Mucosa of rectum (tissue), 2 donors: ENCODE results near the gene SNRPB2.

Experiments used
- H3K27ac ChIP-seq, 2 donors: one replicate each; pipeline ENCODE4 v1.7.0; 2013; ENCODE audit warnings: inconsistent platforms in 2 of 2, low read depth in 2 of 2, low read length in 2 of 2
- H3K27me3 ChIP-seq, 2 donors: one replicate each; pipeline ENCODE4 v1.7.0; 2013; ENCODE audit warnings: low read length in 2 of 2; ENCODE audit not compliant: control insufficient read depth in 2 of 2, insufficient read depth in 2 of 2
- H3K36me3 ChIP-seq, 2 donors: one replicate each; pipeline ENCODE4 v1.7.0; 2013; ENCODE audit warnings: low read length in 2 of 2; ENCODE audit not compliant: control insufficient read depth in 2 of 2, insufficient read depth in 2 of 2
- H3K4me1 ChIP-seq, 2 donors: one replicate each; pipeline ENCODE4 v1.7.0; 2013; ENCODE audit warnings: low read length in 2 of 2, mild to moderate bottlenecking in 1 of 2; ENCODE audit not compliant: control insufficient read depth in 2 of 2, insufficient read depth in 2 of 2
- H3K4me3 ChIP-seq, 2 donors: one replicate each; pipeline ENCODE4 v1.7.0; 2013; ENCODE audit warnings: low read length in 2 of 2
- H3K9ac ChIP-seq, 2 donors: one replicate each; pipeline ENCODE4 v1.7.0; 2013; ENCODE audit warnings: low read length in 2 of 2, low read depth in 1 of 2, mild to moderate bottlenecking in 1 of 2
- H3K9me3 ChIP-seq, 2 donors: one replicate each; pipeline ENCODE4 v1.7.0; 2013; ENCODE audit warnings: low read length in 2 of 2; ENCODE audit not compliant: control insufficient read depth in 2 of 2
- donor health status: healthy.
- donor health status: Normal muscosa, but diverticular disease.

The SNRPB2 gene

DNA sequence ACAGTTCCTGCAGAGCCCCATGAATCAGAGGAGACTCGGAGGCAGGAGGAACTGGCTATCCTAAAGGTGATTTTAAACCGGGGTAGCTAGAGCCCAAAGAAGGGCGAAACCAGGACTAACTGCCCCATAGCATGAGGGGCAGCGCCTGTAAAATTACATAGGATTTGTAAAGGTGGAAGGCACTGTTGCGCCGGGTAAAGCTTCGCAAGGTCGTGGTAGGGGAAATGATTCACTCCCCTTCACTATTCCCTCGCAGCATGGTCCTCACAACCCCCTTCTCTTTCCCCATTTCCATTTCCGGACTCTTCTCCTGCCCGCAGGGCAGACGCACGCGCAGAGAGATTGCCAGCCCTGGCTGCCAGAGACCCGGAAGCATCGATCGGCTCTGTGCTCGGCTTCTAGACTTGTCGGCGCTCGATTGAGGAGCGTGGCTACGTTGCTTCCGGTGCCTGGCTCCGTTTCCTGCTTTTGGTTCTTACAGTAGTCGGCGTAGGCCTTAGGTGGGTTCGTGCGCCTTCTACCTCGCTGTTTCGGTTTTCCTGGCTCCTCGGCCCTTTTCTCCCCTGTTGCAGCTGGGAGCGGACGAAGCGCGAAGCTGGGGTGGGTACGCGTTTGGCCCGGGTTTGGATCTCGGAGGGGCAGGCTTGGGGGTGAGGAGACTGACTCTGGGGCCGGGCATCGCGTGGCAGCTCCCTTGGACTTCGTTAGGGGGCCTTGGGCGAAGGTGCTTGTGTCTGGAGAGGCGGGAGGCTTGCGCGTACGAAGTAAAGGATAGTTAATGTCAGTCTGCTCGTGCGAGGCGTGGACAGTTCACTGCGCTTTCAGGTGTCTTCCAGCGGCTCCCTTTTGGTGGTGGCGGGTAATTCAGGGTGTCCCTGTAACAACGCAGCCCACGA is at the start of gene SNRPB2:
Gene SNRPB2 (plus strand): TSS at position 462 of the 896 bp plus-strand sequence. CDS start 1,677 bp downstream, outside the sequence.
- Histone ChIP-seq H3K27ac (peak within 1 kb of the TSS; percentile 82 to 83), H3K36me3 (peaks cover 23 to 29% of the 10 kb centered on the region in 2 donors), H3K9me3 (peaks cover 3 to 5% of the 10 kb centered on the region in 2 donors), H3K9ac (peak within 1 kb of the TSS; percentile 95 to 96), H3K27me3 (peaks cover 9 to 11% of the 10 kb centered on the region in 2 donors), H3K4me3 (peak within 1 kb of the TSS; percentile 89 to 96), H3K4me1 (peaks cover 7% of the 10 kb centered on the region in 2 donors)

DNA sequence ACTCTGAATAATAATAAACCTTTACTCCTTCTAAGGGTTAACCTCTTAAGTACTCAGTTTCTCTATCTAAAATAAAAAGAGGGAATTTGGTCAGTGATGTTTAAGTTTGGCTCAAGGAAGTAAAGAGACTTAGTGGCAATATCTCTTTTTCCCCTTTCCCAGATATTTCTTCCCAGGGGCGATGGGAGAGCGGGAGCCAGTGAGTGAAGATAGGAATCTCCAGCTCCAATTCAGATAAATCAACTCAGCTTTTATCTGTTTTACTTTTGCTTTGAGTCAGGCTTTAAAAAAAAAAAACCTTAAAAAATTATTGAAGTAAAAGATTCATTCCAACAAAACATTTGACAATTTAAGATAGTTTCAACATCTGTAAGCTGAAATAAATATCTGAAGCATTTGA is 45.4 kb upstream of the SNRPB2 start:
- Histone ChIP-seq H3K4me1 (no peaks in the 10 kb centered on the region), H3K27ac (no peak overlapping the region), H3K27me3 (no peaks in the 10 kb centered on the region), H3K9me3 (no peaks in the 10 kb centered on the region), H3K9ac (no peak overlapping the region), H3K4me3 (no peak overlapping the region), H3K36me3 (no peaks in the 10 kb centered on the region)

DNA sequence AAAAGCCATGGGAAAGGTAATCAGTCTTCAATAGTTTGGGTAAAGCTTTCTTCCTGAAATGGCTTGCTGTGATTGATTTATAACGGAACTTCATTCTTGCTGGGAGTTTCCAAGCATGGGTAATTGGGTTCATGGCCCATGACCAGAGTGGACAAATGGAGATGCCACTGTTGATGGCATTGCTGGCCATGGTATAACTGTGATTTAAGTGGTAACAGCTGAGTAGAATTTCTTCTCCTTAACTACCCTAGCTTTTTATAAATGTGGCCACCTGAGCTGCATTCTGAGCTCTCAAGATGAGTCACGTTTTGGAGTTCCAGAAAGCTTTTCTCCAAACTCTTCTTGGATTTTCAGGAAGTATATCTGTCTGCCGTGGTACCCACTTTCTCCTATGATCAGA is 39.9 kb upstream of the SNRPB2 start:
- H3K9ac ChIP-seq: no peak overlapping the region
- H3K4me1 ChIP-seq: no peaks in the 10 kb centered on the region
- no peak overlapping the region for H3K27ac ChIP-seq
- H3K27me3 ChIP-seq: no peaks in the 10 kb centered on the region
- no peak overlapping the region for H3K4me3 ChIP-seq
- H3K9me3 ChIP-seq: no peaks in the 10 kb centered on the region
- no peaks in the 10 kb centered on the region for H3K36me3 ChIP-seq

- no peaks in the 10 kb centered on the region for H3K9me3 ChIP-seq
Measured at GRCh38 chr20:16691381-16691780, 38.4 kb upstream of the SNRPB2 start.

DNA sequence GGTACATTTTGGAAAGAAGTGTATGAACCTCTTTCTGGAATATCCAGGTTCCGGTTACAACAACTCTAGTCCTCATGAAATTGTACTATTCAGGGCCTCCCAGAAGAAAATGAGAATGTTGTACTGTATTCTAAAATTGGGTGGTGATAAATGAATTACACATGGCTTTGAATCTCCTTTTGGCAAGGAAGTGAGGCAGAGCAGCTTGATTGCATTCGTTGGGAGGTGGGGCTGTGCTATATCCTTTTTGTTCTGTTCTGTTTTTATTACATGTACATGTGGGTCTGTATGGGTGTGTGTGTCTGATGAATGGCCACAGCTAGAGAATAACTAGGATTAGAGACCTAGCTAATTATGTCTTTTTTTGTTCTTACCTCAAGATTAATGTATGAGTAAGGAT is 37.8 kb upstream of the SNRPB2 start:
- no peaks in the 10 kb centered on the region for H3K4me1 ChIP-seq
- H3K36me3 ChIP-seq: no peaks in the 10 kb centered on the region
- no peaks in the 10 kb centered on the region for H3K9me3 ChIP-seq
- H3K9ac ChIP-seq: no peak overlapping the region
- peaks cover 0 to 4% of the 10 kb centered on the region in 2 donors for H3K27me3 ChIP-seq
- H3K4me3 ChIP-seq: no peak overlapping the region
- no peak overlapping the region for H3K27ac ChIP-seq

More at GRCh38 chr20:16691381-16691780, 38.4 kb upstream of the SNRPB2 start:
- no peaks in the 10 kb centered on the region for H3K4me1 ChIP-seq
- no peak overlapping the region for H3K4me3 ChIP-seq
- H3K36me3 ChIP-seq: no peaks in the 10 kb centered on the region
- no peak overlapping the region for H3K27ac ChIP-seq
- no peak overlapping the region for H3K9ac ChIP-seq
- no peaks in the 10 kb centered on the region for H3K27me3 ChIP-seq

DNA sequence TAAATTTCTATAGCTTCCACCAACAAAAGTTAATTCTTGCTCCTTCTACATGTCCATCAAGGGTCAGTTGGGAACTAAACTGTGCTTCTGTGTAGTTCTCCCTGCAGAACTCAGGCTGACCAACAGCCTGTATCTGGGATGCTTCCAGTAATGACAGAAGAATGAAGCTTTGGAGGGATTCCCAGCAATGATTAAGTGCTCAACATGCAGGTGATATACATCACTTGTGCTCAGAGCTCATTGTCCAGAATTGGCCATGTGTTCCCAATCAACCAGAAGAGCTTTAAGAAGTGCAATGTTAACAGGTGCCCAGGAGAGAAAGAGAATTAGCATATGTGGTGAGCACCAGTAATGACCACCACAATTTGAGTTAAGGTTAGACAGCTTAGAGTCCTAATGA is 37.4 kb upstream of the SNRPB2 start:
- Histone ChIP-seq H3K9me3 (no peaks in the 10 kb centered on the region), H3K36me3 (no peaks in the 10 kb centered on the region), H3K4me3 (no peak overlapping the region), H3K9ac (no peak overlapping the region), H3K27me3 (peaks cover 0 to 4% of the 10 kb centered on the region in 2 donors), H3K4me1 (no peaks in the 10 kb centered on the region), H3K27ac (no peak overlapping the region)

DNA sequence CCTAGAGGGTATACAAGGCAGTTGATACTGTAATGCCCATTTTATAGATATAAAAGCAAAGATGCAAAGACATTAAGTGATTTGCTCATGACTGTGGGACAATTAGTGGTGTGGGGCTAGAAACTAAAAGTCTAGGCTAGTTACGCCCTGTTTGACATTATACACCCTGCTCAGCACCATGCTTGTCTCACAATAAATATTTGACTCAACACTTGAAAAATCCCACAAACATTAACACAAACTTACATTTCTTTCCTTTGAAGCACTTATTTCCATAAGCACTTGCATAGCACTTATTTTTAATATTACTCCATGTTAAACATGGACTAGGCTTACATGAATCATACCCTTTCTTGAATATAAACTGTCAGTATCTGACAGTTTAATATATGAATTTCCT is 36.5 kb upstream of the SNRPB2 start:
- Histone ChIP-seq H3K36me3 (no peaks in the 10 kb centered on the region), H3K9me3 (no peaks in the 10 kb centered on the region), H3K4me1 (no peaks in the 10 kb centered on the region), H3K27ac (no peak overlapping the region), H3K9ac (no peak overlapping the region), H3K4me3 (no peak overlapping the region), H3K27me3 (peaks cover 0 to 4% of the 10 kb centered on the region in 2 donors)

DNA sequence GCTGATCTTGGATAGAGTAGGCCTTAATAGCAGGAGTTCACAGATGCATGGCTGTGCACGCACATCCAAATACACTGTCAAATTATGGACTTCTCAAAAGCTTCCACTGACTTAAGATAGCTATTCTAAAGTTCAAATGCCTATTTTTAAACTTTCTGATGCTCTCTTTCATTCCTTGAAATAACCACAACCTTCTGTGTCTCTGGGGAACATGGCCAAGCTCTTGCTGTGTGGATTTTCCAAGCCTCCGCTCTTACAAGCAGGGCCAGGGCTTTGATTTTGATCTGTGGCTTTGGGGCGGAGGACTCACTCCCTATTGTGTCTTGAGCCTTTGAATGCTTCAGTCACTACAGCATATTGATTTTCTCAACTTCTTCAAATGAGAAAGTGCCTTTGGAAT is 35.7 kb upstream of the SNRPB2 start:
- H3K4me1 ChIP-seq: no peaks in the 10 kb centered on the region
- H3K4me3 ChIP-seq: no peak overlapping the region
- no peak overlapping the region for H3K9ac ChIP-seq
- no peaks in the 10 kb centered on the region for H3K9me3 ChIP-seq
- no peaks in the 10 kb centered on the region for H3K36me3 ChIP-seq
- peaks cover 0 to 4% of the 10 kb centered on the region in 2 donors for H3K27me3 ChIP-seq
- no peak overlapping the region for H3K27ac ChIP-seq

GRCh38 chr20:16695628-16696027 is 34.2 kb upstream of the SNRPB2 start:
- no peak overlapping the region for H3K27ac ChIP-seq
- H3K4me3 ChIP-seq: no peak overlapping the region
- H3K36me3 ChIP-seq: no peaks in the 10 kb centered on the region
- H3K9ac ChIP-seq: no peak overlapping the region
- H3K9me3 ChIP-seq: no peaks in the 10 kb centered on the region
- no peaks in the 10 kb centered on the region for H3K4me1 ChIP-seq
- H3K27me3 ChIP-seq: peaks cover 0 to 4% of the 10 kb centered on the region in 2 donors

DNA sequence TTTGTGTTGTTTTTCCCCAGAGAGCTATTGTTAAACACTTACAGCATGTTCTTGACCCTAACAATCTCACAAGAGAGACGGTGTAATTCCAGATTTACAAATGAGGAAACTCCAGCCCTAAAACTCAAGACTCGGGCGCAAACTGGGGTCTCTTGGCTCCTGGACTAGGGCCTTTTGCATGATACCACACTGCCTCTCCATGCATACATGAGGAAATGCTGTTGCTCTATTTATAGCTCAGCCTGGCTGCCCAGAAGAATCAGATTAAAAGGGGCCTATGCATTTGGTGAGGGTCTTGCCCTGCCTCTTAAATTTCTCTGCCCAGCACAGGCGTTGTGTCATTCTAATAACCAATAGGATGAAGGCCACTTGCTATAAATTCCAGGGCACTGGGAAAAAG is 30.5 kb upstream of the SNRPB2 start:
- H3K4me1 ChIP-seq: no peaks in the 10 kb centered on the region
- H3K27me3 ChIP-seq: peaks cover 0 to 4% of the 10 kb centered on the region in 2 donors
- H3K9me3 ChIP-seq: no peaks in the 10 kb centered on the region
- no peaks in the 10 kb centered on the region for H3K36me3 ChIP-seq
- no peak overlapping the region for H3K9ac ChIP-seq
- no peak overlapping the region for H3K27ac ChIP-seq
- no peak overlapping the region for H3K4me3 ChIP-seq
